Measurements from ENCODE around the gene NCLN.

NCLN gene

GRCh38 chr19:3252650-3253049 is 66.9 kb downstream of the NCLN start:
- H3K4me1 ChIP-seq (ENCODE audit: low read depth, poor library complexity, severe bottlenecking), result no peaks in the 10 kb centered on the region
- no peaks in the 10 kb centered on the region for H4K20me1 ChIP-seq (ENCODE audit: insufficient read depth)
- peaks cover 46% of the 10 kb centered on the region; the same call in 1 of the 2 replicates for H3K27me3 ChIP-seq (ENCODE audit: insufficient read depth, low read depth)
- H3K4me3 ChIP-seq (IDR thresholded peaks at IDR 0.05; ENCODE audit: insufficient read depth, low read depth, low read length), result no peak overlapping the region
- H3K27ac ChIP-seq, result no peak overlapping the region
- H3K9ac ChIP-seq, result no peak overlapping the region
- H3K36me3 ChIP-seq (ENCODE audit: insufficient read depth), result no peaks in the 10 kb centered on the region
- H2AFZ ChIP-seq (ENCODE audit: low read depth), result no peak overlapping the region
- no peaks in the 10 kb centered on the region for H3K79me2 ChIP-seq (ENCODE audit: insufficient read depth, low read depth)
- TF ChIP-seq CTCF (conservative IDR thresholded peaks at IDR 0.05; ENCODE audit: low read depth, low read length), result no peak
- H3K4me2 ChIP-seq, result no peak overlapping the region

- Histone ChIP-seq H2AFZ (ENCODE audit: low read depth) (no peak overlapping the region), H3K27me3 (ENCODE audit: insufficient read depth, low read depth) (peaks cover 46% of the 10 kb centered on the region; the same call in 1 of the 2 replicates), H3K36me3 (ENCODE audit: insufficient read depth) (no peaks in the 10 kb centered on the region), H3K4me1 (ENCODE audit: low read depth, poor library complexity, severe bottlenecking) (no peaks in the 10 kb centered on the region), H3K79me2 (ENCODE audit: insufficient read depth, low read depth) (no peaks in the 10 kb centered on the region), H3K4me2 (no peak overlapping the region), H4K20me1 (ENCODE audit: insufficient read depth) (no peaks in the 10 kb centered on the region), H3K27ac (no peak overlapping the region), H3K9ac (no peak overlapping the region), H3K4me3 (IDR thresholded peaks at IDR 0.05; ENCODE audit: insufficient read depth, low read depth, low read length) (no peak overlapping the region)
- no peak for TF ChIP-seq CTCF (conservative IDR thresholded peaks at IDR 0.05; ENCODE audit: low read depth, low read length)
Measured at GRCh38 chr19:3253270-3253669, 67.5 kb downstream of the NCLN start.

GRCh38 chr19:3254520-3254919 is 68.8 kb downstream of the NCLN start:
- Histone ChIP-seq H3K9ac (no peak overlapping the region), H2AFZ (ENCODE audit: low read depth) (no peak overlapping the region), H3K27me3 (ENCODE audit: insufficient read depth, low read depth) (peaks cover 57% of the 10 kb centered on the region), H3K4me2 (no peak overlapping the region), H3K4me1 (ENCODE audit: low read depth, poor library complexity, severe bottlenecking) (no peaks in the 10 kb centered on the region), H3K79me2 (ENCODE audit: insufficient read depth, low read depth) (no peaks in the 10 kb centered on the region), H3K27ac (no peak overlapping the region), H4K20me1 (ENCODE audit: insufficient read depth) (no peaks in the 10 kb centered on the region), H3K4me3 (IDR thresholded peaks at IDR 0.05; ENCODE audit: insufficient read depth, low read depth, low read length) (no peak overlapping the region), H3K36me3 (ENCODE audit: insufficient read depth) (no peaks in the 10 kb centered on the region)
- no peak for TF ChIP-seq CTCF (conservative IDR thresholded peaks at IDR 0.05; ENCODE audit: low read depth, low read length)

- Histone ChIP-seq H3K9ac (no peak overlapping the region), H3K79me2 (ENCODE audit: insufficient read depth, low read depth) (no peaks in the 10 kb centered on the region), H4K20me1 (ENCODE audit: insufficient read depth) (no peaks in the 10 kb centered on the region), H3K4me1 (ENCODE audit: low read depth, poor library complexity, severe bottlenecking) (no peaks in the 10 kb centered on the region), H3K4me2 (no peak overlapping the region), H3K27me3 (ENCODE audit: insufficient read depth, low read depth) (peaks cover 74% of the 10 kb centered on the region), H3K36me3 (ENCODE audit: insufficient read depth) (no peaks in the 10 kb centered on the region), H3K4me3 (IDR thresholded peaks at IDR 0.05; ENCODE audit: insufficient read depth, low read depth, low read length) (no peak overlapping the region), H2AFZ (ENCODE audit: low read depth) (no peak overlapping the region), H3K27ac (no peak overlapping the region)
- TF ChIP-seq CTCF (conservative IDR thresholded peaks at IDR 0.05; ENCODE audit: low read depth, low read length), result no peak
Measured at GRCh38 chr19:3257071-3257470, 71.3 kb downstream of the NCLN start.
